ENCODE measurements around the gene BID. TPM values are rescaled to one million over a fixed set of nuclear protein-coding genes. Genes with fewer than 3 reads are reported as not detected.

The BID gene
- total RNA-seq, 1 donor from 2014 or later = 10.6 TPM

- ATAC-seq = no peak
Measured at GRCh38 chr22:17748555-17749353, 25.5 kb downstream of the BID start.

GRCh38 chr22:17746916-17747315 is 27.4 kb downstream of the BID start:
- DNase-seq (ENCODE audit: low spot score) = no peak
- intact Hi-C loops (cut with DNase I) = no loop called here
- ATAC-seq = no peak

More at GRCh38 chr22:17748555-17749353, 25.5 kb downstream of the BID start:
- DNase-seq (ENCODE audit: low spot score) = no peak
- intact Hi-C loops (cut with DNase I) = no loop called here

GRCh38 chr22:17744430-17744829 is 29.8 kb downstream of the BID start:
- DNase-seq (ENCODE audit: low spot score) = no peak
- intact Hi-C loops (cut with DNase I) = no loop called here
- ATAC-seq = no peak

- no peak for ATAC-seq
- no peak for DNase-seq (ENCODE audit: low spot score)
- intact Hi-C loops (cut with DNase I) = no loop called here
Measured at GRCh38 chr22:17743661-17744411, 30.4 kb downstream of the BID start.

- intact Hi-C loops (cut with DNase I) = no loop called here
- DNase-seq (ENCODE audit: low spot score) = peak; percentile 80
- ATAC-seq = peak; percentile 70
Measured at GRCh38 chr22:17742527-17742902, 31.8 kb downstream of the BID start.

- intact Hi-C loops (cut with DNase I) = no loop called here
- DNase-seq (ENCODE audit: low spot score) (no peak), ATAC-seq (no peak)
Measured at GRCh38 chr22:17741866-17742526, 32.3 kb downstream of the BID start.

GRCh38 chr22:17739196-17739975 is 34.9 kb downstream of the BID start:
- intact Hi-C loops (cut with DNase I) = no loop called here
- no peak for DNase-seq (ENCODE audit: low spot score)
- no peak for ATAC-seq

- no peak for DNase-seq (ENCODE audit: low spot score)
- ATAC-seq = no peak
- intact Hi-C loops (cut with DNase I) = no loop called here
Measured at GRCh38 chr22:17738386-17739128, 35.7 kb downstream of the BID start.

GRCh38 chr22:17734187-17734586 is 40.1 kb downstream of the BID start:
- ATAC-seq (no peak), DNase-seq (ENCODE audit: low spot score) (no peak)
- intact Hi-C loops (cut with DNase I) = no loop called here

GRCh38 chr22:17733466-17733865 is 40.8 kb downstream of the BID start:
- ATAC-seq = no peak
- intact Hi-C loops (cut with DNase I) = no loop called here
- no peak for DNase-seq (ENCODE audit: low spot score)

GRCh38 chr22:17732251-17732854 is 41.9 kb downstream of the BID start:
- ATAC-seq = no peak

GRCh38 chr22:17729561-17729960 is 44.7 kb downstream of the BID start:
- intact Hi-C loops (cut with DNase I) = no loop called here
- DNase-seq (ENCODE audit: low spot score) (no peak), ATAC-seq (no peak)

More at GRCh38 chr22:17732251-17732854, 41.9 kb downstream of the BID start:
- intact Hi-C loops (cut with DNase I) = no loop called here
- DNase-seq (ENCODE audit: low spot score) = no peak

- intact Hi-C loops (cut with DNase I) = no loop called here
- DNase-seq (ENCODE audit: low spot score) = peak; percentile 36
- no peak for ATAC-seq
Measured at GRCh38 chr22:17728786-17729185, 45.5 kb downstream of the BID start.

GRCh38 chr22:17726928-17727897 is 47.1 kb downstream of the BID start:
- ATAC-seq (no peak), DNase-seq (ENCODE audit: low spot score) (no peak)
- intact Hi-C loops (cut with DNase I) = no loop called here

- DNase-seq (ENCODE audit: low spot score) (no peak), ATAC-seq (no peak)
- intact Hi-C loops (cut with DNase I) = no loop called here
Measured at GRCh38 chr22:17726006-17726927, 48.0 kb downstream of the BID start.

GRCh38 chr22:17725500-17725796 is 48.8 kb downstream of the BID start:
- DNase-seq (ENCODE audit: low spot score) (no peak), ATAC-seq (no peak)
- intact Hi-C loops (cut with DNase I) = no loop called here
